GM18505 (cell line): ENCODE data around the gene SPRED2.

ENCODE experiments used
- ATAC-seq: cut with Tn5 transposase; IDR thresholded peaks from one replicate; pipeline ENCODE4 v1.9.1; 2021; ENCODE audit not compliant: unreplicated experiment
- POLR2A ChIP-seq: IDR thresholded peaks from 4 replicates; pipeline ENCODE4 v1.6.1; 2011; ENCODE audit warnings: borderline replicate concordance; ENCODE audit not compliant: insufficient read depth, insufficient read length; ENCODE audit errors: extremely low read depth

The SPRED2 gene

GRCh38 chr2:65275141-65275915, 157.1 kb downstream of the SPRED2 start:
- no peak for ATAC-seq
- no peak for TF ChIP-seq POLR2A

DNA sequence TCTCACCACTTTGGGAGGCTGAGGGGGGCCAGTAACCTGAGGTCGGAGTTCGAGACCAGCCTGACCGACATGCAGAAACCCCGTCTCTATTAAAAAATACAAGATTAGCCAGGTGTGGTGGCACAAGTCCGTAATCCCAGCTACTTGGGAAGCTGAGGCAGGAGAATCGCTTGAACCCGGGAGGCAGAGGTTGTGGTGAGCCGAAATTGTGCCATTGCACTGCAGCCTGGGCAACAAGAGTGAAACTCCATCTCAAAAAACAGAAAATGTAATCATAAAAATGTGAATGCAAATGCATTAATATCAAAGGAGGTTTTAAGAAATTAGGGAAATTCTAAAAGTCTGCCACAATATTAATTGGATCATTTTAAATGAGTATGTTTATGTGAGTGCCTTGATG, 159.1 kb downstream of the SPRED2 start:
- no peak for TF ChIP-seq POLR2A
- ATAC-seq: no peak

- TF ChIP-seq POLR2A: no peak
- no peak for ATAC-seq
These were observed 163.4 kb downstream of the SPRED2 start for GRCh38 chr2:65268957-65269356.

GRCh38 chr2:65267008-65267407, 165.4 kb downstream of the SPRED2 start:
- ATAC-seq: no peak
- TF ChIP-seq POLR2A: no peak

- no peak for ATAC-seq
- TF ChIP-seq POLR2A: no peak
These were observed 166.7 kb downstream of the SPRED2 start for GRCh38 chr2:65265671-65266045.

DNA sequence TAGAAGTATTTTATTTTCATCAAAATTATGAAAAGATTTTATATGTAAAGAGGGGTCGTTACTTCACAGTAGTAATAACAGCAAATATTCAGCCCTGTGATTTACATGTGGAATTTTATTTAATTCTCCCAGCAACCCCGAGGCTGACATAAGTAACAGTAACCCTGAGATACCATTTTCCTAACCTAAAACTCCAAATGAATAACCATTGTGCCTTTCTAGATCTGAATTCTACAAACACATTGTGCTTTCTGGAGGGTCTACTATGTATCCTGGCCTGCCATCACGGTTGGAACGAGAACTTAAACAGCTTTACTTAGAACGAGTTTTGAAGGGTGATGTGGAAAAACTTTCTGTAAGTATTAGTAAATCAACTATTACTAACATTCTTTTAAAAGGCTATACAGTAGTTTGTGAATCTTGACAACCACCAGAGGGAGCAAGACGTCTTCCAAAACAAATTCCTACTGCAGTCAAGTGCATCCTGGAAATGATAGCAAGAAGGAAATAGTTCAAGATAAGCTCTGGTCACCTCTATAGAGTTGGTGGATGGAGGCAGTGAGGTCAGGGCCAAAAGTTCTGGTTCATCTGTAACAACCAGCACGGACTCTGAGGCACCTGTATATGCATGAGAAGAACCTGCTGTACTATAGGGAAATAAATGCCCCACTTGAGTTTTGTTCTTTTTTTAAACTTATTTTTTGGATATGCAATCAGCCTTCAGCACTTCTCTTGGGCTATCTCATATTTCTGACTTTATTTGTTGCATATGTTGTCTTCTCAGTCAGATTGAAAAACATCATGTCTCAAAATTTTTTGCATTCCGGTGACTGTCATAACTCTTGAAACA, 167.4 kb downstream of the SPRED2 start:
- no peak for TF ChIP-seq POLR2A
- no peak for ATAC-seq

GRCh38 chr2:65263986-65264385, 168.4 kb downstream of the SPRED2 start:
- no peak for TF ChIP-seq POLR2A
- no peak for ATAC-seq

GRCh38 chr2:65263262-65263661, 169.1 kb downstream of the SPRED2 start:
- ATAC-seq: no peak
- no peak for TF ChIP-seq POLR2A

DNA sequence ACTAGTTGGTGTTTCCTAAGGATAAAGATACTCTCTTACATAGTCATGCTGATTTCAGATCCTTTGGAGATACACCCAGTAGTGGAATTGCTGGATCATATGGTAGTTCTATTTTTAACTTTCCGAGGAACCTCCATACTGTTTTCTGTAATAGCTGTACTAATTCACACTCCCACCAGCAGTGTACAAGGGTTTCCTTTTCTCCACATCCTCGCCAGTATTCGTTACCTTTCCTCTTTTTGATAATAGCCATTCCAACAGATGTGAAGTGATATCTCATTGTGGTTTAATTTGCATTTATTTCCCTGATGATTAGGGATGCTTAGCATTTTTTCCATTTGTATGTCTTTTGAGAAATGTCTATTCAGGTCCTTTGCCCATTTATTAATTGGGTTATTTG, 170.7 kb downstream of the SPRED2 start:
- ATAC-seq: no peak
- no peak for TF ChIP-seq POLR2A
